HG03025 (cell line): ENCODE results near the gene SLC24A2.

Experiments used
- ATAC-seq: cut with Tn5 transposase; IDR thresholded peaks from one replicate; pipeline ENCODE4 v1.9.1; 2021; ENCODE audit warnings: mild to moderate bottlenecking, moderate library complexity; ENCODE audit not compliant: unreplicated experiment, low FRiP score

SLC24A2 gene

DNA sequence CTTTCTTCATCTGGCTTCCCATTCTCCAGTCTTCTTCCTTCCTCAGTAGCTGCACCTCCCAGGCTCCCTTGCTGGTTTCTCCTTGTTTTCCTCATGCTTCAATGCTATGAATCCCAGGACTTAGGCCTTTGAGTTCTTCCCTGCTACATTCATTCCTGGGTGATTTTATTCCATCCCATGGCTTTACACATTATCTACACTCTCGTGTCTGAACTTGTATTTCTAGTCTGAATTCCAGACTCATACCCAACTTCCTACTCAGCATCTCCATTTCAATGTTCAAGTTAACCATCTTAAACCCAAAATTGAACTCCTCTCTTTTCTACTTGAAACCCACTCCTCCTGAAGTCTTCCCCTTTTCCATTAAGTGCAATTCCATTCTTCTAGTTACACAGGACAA, 20.0 kb downstream of the SLC24A2 start:
- no peak for ATAC-seq

DNA sequence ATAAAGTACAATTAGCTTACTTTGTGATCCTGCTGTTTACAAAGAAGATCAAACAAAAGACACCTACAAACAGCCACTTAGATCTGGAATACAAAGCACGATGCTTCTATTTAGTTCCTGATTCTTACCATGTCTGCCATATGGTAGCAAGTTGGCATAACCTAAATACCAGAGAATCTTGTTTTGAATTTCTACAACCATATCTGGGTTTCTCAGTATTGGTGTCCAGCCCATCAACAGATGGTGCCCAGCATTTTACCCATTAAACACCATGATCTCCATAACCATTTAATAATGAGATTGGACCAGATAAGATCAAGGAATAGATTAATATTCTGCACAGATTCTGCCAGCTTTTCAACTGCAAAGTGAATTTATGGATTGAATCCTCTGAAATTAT, 29.8 kb downstream of the SLC24A2 start:
- no peak for ATAC-seq

DNA sequence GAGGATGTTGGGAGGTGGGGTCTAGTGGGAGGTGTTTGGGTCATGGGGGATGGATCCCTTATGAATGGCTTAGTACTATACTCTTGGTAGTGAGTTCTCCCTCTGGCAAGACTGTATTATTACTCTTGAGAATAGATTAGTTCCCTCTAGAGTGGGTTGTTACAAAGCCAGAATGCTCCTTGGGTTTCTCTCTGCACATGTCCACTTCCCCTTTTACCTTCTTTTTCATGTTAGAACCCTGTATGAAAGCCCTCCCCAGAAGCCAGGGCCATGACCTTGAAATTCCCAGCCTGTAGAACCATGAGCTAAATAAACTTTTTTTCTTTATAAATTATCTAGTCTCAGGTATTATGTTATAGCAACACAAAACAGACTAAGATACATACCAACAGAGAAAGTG, 31.1 kb downstream of the SLC24A2 start:
- ATAC-seq: no peak

DNA sequence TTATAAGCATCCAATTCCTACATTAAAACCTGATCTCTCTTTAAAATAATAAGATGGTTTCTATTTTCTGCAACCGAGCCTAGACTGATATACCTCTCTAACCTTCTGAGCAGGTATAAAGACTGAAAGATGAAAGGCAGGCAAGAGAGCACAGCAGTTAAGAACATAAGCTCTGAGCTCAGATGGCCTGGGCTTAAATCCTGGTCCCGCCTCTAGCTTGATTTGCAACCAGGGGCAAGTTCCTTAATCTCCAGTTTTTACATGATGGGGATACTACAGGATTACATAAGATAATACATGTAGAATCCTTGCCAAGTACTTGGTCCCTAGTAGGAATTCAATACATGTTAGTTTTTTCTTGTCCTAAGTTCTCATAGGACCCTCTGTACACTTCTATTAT, 33.9 kb downstream of the SLC24A2 start:
- no peak for ATAC-seq

DNA sequence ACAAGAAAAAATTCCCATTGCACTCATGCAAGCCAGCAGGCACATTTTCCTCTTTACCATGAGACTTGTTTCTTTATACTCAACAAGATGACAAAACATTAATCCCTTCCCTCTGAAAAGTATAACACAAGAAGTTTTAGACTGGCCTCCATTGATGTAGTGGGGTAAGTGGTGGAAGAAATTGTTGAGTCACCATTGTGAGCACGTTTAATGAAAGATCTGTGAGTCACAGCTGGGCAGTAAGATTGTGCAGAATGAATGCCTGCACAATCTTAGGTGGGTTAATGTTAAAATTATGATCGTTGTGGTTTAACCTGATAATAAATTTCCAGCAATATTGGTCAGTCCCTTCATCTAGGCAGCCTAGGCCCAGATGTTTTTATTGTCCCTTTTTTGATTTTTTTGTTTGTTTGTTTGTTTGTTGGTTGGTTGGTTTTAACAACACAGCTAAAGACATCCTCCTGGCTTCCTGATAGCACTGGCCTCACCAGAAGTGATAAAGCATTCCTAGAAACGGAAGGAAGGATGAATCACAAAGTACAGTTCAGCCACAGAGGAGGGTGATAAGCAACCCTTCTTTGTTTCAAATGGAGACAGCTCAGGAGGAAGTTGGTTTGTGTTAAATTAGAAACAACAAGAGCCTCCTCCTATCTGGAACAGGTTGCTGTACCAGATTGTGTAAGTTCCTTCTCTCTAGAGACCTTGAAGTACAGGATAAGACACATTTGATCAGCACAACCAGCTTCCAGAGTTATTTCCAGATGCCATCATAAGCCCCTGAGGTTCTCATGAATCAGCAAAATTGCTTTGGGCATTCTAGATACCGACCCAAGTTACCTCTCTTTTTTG, 40.3 kb downstream of the SLC24A2 start:
- ATAC-seq: no peak

DNA sequence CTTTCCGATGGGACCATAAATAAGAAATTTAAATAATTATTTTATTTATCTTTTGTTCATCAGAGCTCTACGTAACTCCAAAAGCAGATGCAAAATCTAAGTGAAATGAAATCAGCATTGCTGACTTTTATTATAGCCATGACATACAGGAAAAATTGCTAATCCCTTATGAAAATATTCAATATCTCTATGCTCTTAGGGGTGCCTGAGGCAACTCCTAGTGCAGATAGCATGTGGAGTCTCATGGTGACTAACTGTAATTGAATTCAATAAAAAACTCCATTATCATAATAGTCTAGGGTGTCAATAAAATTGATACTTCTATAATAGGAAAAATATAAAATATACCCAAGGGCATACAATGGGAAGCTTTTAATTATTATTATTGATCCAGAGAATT, 42.6 kb downstream of the SLC24A2 start:
- no peak for ATAC-seq

DNA sequence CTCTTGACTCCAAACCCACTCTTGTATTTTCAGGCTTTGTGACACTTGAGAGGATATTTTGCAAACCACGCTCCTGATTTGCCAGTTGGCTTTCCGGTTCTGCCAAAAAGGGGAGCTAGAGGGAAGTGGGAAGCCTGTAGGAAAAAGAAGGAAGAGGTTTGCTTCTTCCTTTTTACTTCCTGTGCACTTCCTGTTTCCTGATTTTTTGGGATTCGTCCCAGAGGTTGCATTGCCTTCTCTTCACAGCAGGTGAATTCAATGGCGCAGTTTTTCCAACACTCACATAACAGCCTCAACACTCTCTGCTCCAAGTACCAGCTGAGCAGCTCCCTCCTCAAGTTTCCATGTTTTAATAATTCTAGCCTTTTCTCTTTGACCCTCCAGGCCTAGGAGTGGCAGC, 47.7 kb downstream of the SLC24A2 start:
- no peak for ATAC-seq
